Karpas-422 (cell line): ENCODE measurements around the gene SH3D21. TPM values are rescaled to one million over a fixed set of nuclear protein-coding genes. Genes with fewer than 3 reads are reported as not detected.
A peak's percentile ranks its signal among the peaks of the same experiment; 100 is the strongest.

ENCODE experiments used
- DNase-seq: peaks from one replicate; pipeline ENCODE4 v3.0.0-alpha.2; 2015
- H2AFZ ChIP-seq: fragments of 200-600 bp; sonication (generic); 2 replicates; pipeline ENCODE4 v1.6.1; 2014; ENCODE audit warnings: antibody characterized with exemption, low read length, mixed read lengths
- H3K27ac ChIP-seq: fragments of 200-600 bp; sonication (generic); 2 replicates; pipeline ENCODE4 v1.5.1; 2014; ENCODE audit warnings: mild to moderate bottlenecking, low read length, moderate library complexity
- H3K27me3 ChIP-seq: fragments of 200-600 bp; sonication (generic); 2 replicates; pipeline ENCODE4 v1.6.1; 2014; ENCODE audit warnings: low read length, mixed read lengths
- H3K36me3 ChIP-seq: fragments of 200-600 bp; sonication (generic); 2 replicates; pipeline ENCODE4 v1.6.1; 2014; ENCODE audit warnings: low read length, mixed read lengths; ENCODE audit not compliant: insufficient read depth
- H3K4me1 ChIP-seq: fragments of 200-600 bp; sonication (generic); 2 replicates; pipeline ENCODE4 v1.6.1; 2014; ENCODE audit warnings: mild to moderate bottlenecking, low read length, mixed read lengths
- H3K4me2 ChIP-seq: fragments of 200-600 bp; sonication (generic); 2 replicates; pipeline ENCODE4 v1.6.1; 2014; ENCODE audit warnings: low read length, low read depth, mild to moderate bottlenecking; ENCODE audit not compliant: poor library complexity, severe bottlenecking
- H3K4me3 ChIP-seq: fragments of 200-600 bp; sonication (generic); 2 replicates; pipeline ENCODE4 v1.5.1; 2014; ENCODE audit warnings: mild to moderate bottlenecking, antibody characterized with exemption, low read length, mixed read lengths
- H3K79me2 ChIP-seq: fragments of 200-600 bp; sonication (generic); 2 replicates; pipeline ENCODE4 v1.6.1; 2014; ENCODE audit warnings: mild to moderate bottlenecking, low read length, mixed read lengths
- H3K9ac ChIP-seq: fragments of 200-600 bp; sonication (generic); 2 replicates; pipeline ENCODE4 v1.6.0; 2014; ENCODE audit warnings: low read length
- H3K9me2 ChIP-seq: fragments of 200-600 bp; sonication (generic), shearing (Covaris generic); replicated peaks from 2 replicates; pipeline ENCODE4 v1.6.0; 2014; ENCODE audit warnings: mild to moderate bottlenecking, low read length, moderate library complexity; ENCODE audit not compliant: insufficient read depth
- H3K9me3 ChIP-seq: fragments of 300-700, 200-600 bp; sonication (generic); 2 replicates; pipeline ENCODE4 v1.6.1; 2014; ENCODE audit warnings: low read length, mixed read lengths
- H4K20me1 ChIP-seq: fragments of 200-600 bp; sonication (generic); 2 replicates; pipeline ENCODE4 v1.6.1; 2014; ENCODE audit warnings: mild to moderate bottlenecking, antibody characterized with exemption, low read length, low read depth; ENCODE audit not compliant: insufficient read depth
- total RNA-seq: library from RNA; depleted of rRNA; stranded (reverse); fragments of >200 nt; shearing (Covaris generic); gene quantifications from 2 replicates; pipeline ENCODE4 v1.2.3, GENCODE V29; 2014; ENCODE audit warnings: low replicate concordance; rRNA removed

Gene SH3D21
- 8.2 and 16.4 TPM in 2 replicates for total RNA-seq

DNA sequence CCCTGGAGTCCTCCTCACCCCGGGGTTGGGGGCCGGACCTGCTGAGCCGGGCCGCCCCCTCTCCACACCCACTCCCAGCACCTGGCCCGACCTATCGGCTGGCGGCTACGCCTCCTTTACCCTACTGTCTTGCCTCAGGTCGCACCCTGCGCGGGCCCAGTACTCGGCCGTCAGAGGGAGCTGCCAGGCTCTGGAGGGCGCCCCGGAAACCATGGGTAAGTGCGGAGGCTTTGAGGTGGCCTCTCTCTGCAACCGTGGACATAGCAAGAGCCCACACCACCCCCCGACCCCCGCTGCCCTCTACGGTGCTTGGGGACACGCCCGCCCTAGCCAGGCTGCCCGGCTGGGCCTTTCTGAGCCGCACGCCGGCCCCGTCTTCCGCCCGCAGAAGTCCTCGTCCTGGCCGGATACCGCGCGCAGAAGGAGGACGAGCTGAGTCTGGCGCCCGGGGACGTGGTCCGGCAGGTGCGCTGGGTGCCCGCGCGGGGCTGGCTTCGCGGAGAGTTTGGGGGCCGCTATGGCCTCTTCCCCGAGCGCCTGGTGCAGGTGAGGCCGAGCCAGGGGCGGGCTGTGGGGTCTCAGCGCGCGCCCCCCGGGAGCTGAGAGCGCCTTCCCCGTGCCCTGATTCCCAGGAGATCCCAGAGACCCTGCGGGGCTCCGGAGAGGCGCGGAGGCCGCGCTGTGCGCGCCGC is at the start of gene SH3D21:
Gene SH3D21, plus strand, starts transcription at position 159 of the 692 bp plus-strand sequence. Its CDS starts 53 bp downstream, at position 212.
- no peaks in the 10 kb centered on the region for H3K27me3 ChIP-seq
- H3K4me3 ChIP-seq, result peak within 1 kb of the TSS; percentile 69
- H3K4me2 ChIP-seq, result peak within 1 kb of the TSS; percentile 73
- DNase-seq, result peak; percentile 76
- 0 out of 2 replicates have a peak within 1 kb of the TSS, but pooled peaks have one; percentile 78 for H2AFZ ChIP-seq
- peaks cover 13% of the 10 kb centered on the region for H3K79me2 ChIP-seq
- H3K9me2 ChIP-seq, result no peaks in the 10 kb centered on the region
- H4K20me1 ChIP-seq, result no peaks in the 10 kb centered on the region
- no peaks in the 10 kb centered on the region for H3K9me3 ChIP-seq
- H3K27ac ChIP-seq, result peak within 1 kb of the TSS; percentile 54
- H3K4me1 ChIP-seq, result peaks cover 20% of the 10 kb centered on the region
- peak within 1 kb of the TSS; percentile 72 for H3K9ac ChIP-seq
- H3K36me3 ChIP-seq, result peaks cover 18% of the 10 kb centered on the region

DNA sequence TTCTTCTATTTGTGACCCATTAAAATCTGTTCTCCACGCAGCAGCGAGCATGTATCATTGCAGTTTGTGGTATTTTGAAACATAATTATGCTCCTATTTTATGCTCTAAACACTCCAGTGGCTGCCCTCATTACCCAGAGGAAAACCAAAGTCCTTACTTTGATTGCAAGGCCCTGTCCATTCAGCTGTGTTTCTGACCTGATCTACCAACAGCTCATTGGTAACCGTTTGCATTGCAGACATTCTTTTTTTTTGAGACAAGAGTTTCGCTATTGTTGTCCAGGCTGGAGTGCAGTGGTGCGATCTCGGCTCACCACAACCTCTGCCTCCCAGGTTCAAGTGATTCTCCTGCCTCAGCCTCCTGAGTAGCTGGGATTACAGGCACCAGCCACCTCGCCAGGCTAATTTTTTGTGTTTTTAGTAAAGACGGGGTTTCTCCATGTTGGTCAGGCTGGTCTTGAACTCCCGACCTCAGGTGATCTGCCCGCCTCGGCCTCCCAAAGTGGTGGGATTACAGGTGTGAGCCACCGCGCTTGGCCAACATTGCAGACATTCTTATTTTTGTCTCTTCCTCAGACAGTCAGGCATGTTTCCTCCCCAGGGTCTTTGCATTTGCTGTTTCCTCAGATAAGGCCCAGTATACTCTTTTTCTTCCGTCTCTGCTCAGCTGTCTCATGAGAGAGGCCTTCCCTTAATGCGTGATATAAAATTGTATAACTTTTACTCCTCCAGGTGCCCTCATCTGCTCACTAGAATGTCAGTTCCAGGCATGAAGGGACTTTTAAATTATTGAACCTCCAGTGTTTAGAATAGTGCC is 49.4 kb upstream of the SH3D21 start:
- Histone ChIP-seq H3K27me3 (no peaks in the 10 kb centered on the region), H3K79me2 (peaks cover 87% of the 10 kb centered on the region), H3K4me1 (peaks cover 74% of the 10 kb centered on the region), H3K9me3 (no peaks in the 10 kb centered on the region), H3K4me2 (peak overlapping the region; percentile 43), H2AFZ (no peak overlapping the region), H3K9me2 (no peaks in the 10 kb centered on the region), H3K27ac (peak overlapping the region; percentile 92), H3K9ac (peak overlapping the region; percentile 50), H3K36me3 (peaks cover 12% of the 10 kb centered on the region; the same call in 1 of the 2 replicates), H4K20me1 (no peaks in the 10 kb centered on the region), H3K4me3 (peak overlapping the region; percentile 0; the same call in 1 of the 2 replicates)
- DNase-seq, result peak; percentile 83

GRCh38 chr1:36257375-36257767 is 48.8 kb upstream of the SH3D21 start:
- H3K9ac ChIP-seq, result peak overlapping the region; percentile 50
- peak overlapping the region; percentile 43 for H3K4me2 ChIP-seq

DNA sequence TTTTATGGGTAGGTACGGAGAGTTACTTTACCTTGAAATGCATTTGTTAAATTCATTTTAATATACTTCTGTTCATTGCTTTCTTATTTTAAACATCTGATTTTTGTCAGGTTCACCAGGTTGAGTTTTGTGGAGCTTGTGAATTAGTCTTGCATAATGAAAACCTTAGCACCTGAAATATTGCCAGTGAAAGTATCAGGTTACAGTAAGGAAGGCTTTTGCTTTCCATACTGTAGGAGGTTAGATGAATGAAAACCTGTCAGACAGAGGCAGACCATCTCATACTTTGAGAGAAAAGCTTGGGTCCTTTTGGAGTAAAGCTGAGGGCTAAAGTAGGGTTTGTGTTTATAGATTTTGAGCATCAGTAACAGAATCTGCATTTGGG is 47.2 kb upstream of the SH3D21 start:
- peaks cover 73% of the 10 kb centered on the region for H3K4me1 ChIP-seq
- DNase-seq, result no peak

More at GRCh38 chr1:36257375-36257767, 48.8 kb upstream of the SH3D21 start:
- H3K9me2 ChIP-seq, result no peaks in the 10 kb centered on the region
- no peak overlapping the region for H2AFZ ChIP-seq
- no peaks in the 10 kb centered on the region for H3K27me3 ChIP-seq
- no peaks in the 10 kb centered on the region for H3K9me3 ChIP-seq
- DNase-seq, result peak; percentile 70
- peaks cover 12% of the 10 kb centered on the region; the same call in 1 of the 2 replicates for H3K36me3 ChIP-seq
- peaks cover 74% of the 10 kb centered on the region for H3K4me1 ChIP-seq
- H3K4me3 ChIP-seq, result 0 out of 2 replicates have a peak overlapping the region, but pooled peaks have one; percentile 0
- peaks cover 87% of the 10 kb centered on the region for H3K79me2 ChIP-seq
- H3K27ac ChIP-seq, result peak overlapping the region; percentile 92
- no peaks in the 10 kb centered on the region for H4K20me1 ChIP-seq

GRCh38 chr1:36268981-36269380 is 37.2 kb upstream of the SH3D21 start:
- H4K20me1 ChIP-seq, result no peaks in the 10 kb centered on the region
- no peak for DNase-seq

More for the DNA sequence above, 47.2 kb upstream of the SH3D21 start:
- H2AFZ ChIP-seq, result no peak overlapping the region
- peaks cover 85% of the 10 kb centered on the region for H3K79me2 ChIP-seq
- no peaks in the 10 kb centered on the region for H3K9me3 ChIP-seq
- H3K9me2 ChIP-seq, result no peaks in the 10 kb centered on the region
- H3K4me3 ChIP-seq, result no peak overlapping the region
- no peaks in the 10 kb centered on the region for H4K20me1 ChIP-seq
- H3K36me3 ChIP-seq, result peaks cover 16% of the 10 kb centered on the region; the same call in 1 of the 2 replicates
- H3K4me2 ChIP-seq, result peak overlapping the region; percentile 43
- H3K27ac ChIP-seq, result peak overlapping the region; percentile 92
- no peaks in the 10 kb centered on the region for H3K27me3 ChIP-seq
- peak overlapping the region; percentile 12; the same call in 1 of the 2 replicates for H3K9ac ChIP-seq

GRCh38 chr1:36269408-36269838 is 36.7 kb upstream of the SH3D21 start:
- DNase-seq, result no peak
- no peaks in the 10 kb centered on the region for H4K20me1 ChIP-seq
- no peaks in the 10 kb centered on the region for H3K9me2 ChIP-seq
- H3K9me3 ChIP-seq, result no peaks in the 10 kb centered on the region
- H3K79me2 ChIP-seq, result peaks cover 88% of the 10 kb centered on the region
- H2AFZ ChIP-seq, result no peak overlapping the region
- H3K27ac ChIP-seq, result no peak overlapping the region
- no peak overlapping the region for H3K4me3 ChIP-seq
- peaks cover 30% of the 10 kb centered on the region for H3K36me3 ChIP-seq
- no peak overlapping the region for H3K4me2 ChIP-seq
- no peak overlapping the region for H3K9ac ChIP-seq
- no peaks in the 10 kb centered on the region for H3K27me3 ChIP-seq
- peaks cover 9% of the 10 kb centered on the region for H3K4me1 ChIP-seq

More at GRCh38 chr1:36268981-36269380, 37.2 kb upstream of the SH3D21 start:
- Histone ChIP-seq H2AFZ (no peak overlapping the region), H3K79me2 (peaks cover 88% of the 10 kb centered on the region), H3K27ac (no peak overlapping the region), H3K4me2 (no peak overlapping the region), H3K4me3 (no peak overlapping the region), H3K4me1 (peaks cover 11% of the 10 kb centered on the region), H3K9me3 (no peaks in the 10 kb centered on the region), H3K27me3 (no peaks in the 10 kb centered on the region), H3K36me3 (peaks cover 32% of the 10 kb centered on the region), H3K9me2 (no peaks in the 10 kb centered on the region), H3K9ac (no peak overlapping the region)

DNA sequence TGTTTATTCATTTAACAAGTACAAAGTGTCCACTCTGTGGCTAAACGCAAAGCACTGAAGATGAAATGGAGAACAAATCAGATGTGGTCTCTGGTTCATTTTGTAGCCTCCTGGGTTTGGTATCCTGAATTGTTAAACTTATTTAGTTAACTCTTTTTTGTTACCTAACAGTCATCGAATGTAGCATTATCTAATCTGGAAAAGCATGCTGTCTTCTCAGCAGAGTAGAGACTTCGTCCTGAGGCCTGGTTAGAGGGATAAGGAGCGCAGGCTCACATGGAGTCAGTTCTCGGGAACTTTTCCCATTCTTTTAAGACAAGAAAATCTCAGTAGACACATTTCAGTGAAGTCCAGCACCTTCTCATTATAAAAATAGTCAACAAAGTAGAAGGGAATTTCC is 33.1 kb upstream of the SH3D21 start:
- Histone ChIP-seq H3K4me1 (peaks cover 9% of the 10 kb centered on the region), H2AFZ (no peak overlapping the region), H3K27me3 (no peaks in the 10 kb centered on the region), H3K79me2 (peaks cover 79% of the 10 kb centered on the region), H3K9me2 (no peaks in the 10 kb centered on the region), H3K36me3 (peaks cover 18% of the 10 kb centered on the region), H3K9me3 (no peaks in the 10 kb centered on the region), H3K27ac (no peak overlapping the region), H3K9ac (no peak overlapping the region), H4K20me1 (no peaks in the 10 kb centered on the region), H3K4me2 (no peak overlapping the region), H3K4me3 (no peak overlapping the region)
- DNase-seq, result no peak

GRCh38 chr1:36274201-36274600 is 32.0 kb upstream of the SH3D21 start:
- Histone ChIP-seq H4K20me1 (no peaks in the 10 kb centered on the region), H3K9me3 (no peaks in the 10 kb centered on the region)

More at GRCh38 chr1:36274201-36274600, 32.0 kb upstream of the SH3D21 start:
- H3K4me3 ChIP-seq, result no peak overlapping the region
- H3K27ac ChIP-seq, result no peak overlapping the region
- H3K9ac ChIP-seq, result no peak overlapping the region
- peaks cover 18% of the 10 kb centered on the region for H3K4me1 ChIP-seq
- DNase-seq, result no peak
- H3K36me3 ChIP-seq, result peaks cover 17% of the 10 kb centered on the region
- no peaks in the 10 kb centered on the region for H3K9me2 ChIP-seq
- H3K79me2 ChIP-seq, result peaks cover 77% of the 10 kb centered on the region
- H2AFZ ChIP-seq, result no peak overlapping the region
- H3K4me2 ChIP-seq, result no peak overlapping the region
- H3K27me3 ChIP-seq, result no peaks in the 10 kb centered on the region
